Measurements from ENCODE around the gene ALPK1.
"Not testable (repeated sequence)": the region's sequence is repeated elsewhere in the genome, so short reads cannot be mapped to it uniquely, and the experiment has no call there.

ALPK1 gene

DNA sequence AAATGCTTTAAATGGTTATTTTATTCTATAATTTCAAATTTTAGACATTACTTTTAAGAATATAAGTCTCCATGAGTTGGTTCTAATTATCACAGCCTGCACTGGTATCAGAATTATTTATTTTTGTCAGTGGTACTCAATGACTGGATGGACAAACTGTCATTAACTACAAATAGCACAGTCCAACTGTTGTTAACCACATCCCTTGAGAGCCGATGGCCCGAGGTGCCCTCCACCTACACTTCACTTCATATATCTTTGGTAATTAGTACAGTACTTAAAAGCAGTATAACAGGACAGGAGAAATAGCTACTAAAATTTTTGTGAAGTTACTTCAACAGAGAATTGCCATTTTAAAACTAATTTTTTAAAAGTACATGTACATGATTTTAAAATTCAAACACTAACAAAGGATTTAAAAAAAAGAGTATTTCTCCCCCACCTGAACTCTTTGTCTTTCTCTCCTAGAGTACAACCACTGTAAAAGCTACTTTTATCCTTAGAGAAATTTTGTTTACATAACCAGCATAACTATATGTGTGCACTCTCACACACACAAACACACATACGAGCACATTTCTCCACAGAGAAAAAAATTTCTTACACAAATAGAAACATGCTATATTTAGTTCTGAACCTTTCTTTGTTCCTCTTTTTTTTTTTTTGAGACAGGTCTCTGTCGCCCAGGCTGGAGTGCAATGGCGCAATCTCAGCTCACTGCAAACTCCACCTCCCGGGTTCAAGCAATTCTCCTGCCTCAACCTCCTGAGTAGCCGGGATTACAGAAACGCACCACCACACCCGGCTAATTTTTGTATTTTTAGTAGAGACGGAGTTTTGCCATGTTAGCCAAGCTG is 17.9 kb upstream of the ALPK1 start:
- FAIRE-seq (no peak), DNase-seq (ENCODE audit: insufficient read length, low spot score) (no peak)
- TF ChIP-seq, protein P1, sequence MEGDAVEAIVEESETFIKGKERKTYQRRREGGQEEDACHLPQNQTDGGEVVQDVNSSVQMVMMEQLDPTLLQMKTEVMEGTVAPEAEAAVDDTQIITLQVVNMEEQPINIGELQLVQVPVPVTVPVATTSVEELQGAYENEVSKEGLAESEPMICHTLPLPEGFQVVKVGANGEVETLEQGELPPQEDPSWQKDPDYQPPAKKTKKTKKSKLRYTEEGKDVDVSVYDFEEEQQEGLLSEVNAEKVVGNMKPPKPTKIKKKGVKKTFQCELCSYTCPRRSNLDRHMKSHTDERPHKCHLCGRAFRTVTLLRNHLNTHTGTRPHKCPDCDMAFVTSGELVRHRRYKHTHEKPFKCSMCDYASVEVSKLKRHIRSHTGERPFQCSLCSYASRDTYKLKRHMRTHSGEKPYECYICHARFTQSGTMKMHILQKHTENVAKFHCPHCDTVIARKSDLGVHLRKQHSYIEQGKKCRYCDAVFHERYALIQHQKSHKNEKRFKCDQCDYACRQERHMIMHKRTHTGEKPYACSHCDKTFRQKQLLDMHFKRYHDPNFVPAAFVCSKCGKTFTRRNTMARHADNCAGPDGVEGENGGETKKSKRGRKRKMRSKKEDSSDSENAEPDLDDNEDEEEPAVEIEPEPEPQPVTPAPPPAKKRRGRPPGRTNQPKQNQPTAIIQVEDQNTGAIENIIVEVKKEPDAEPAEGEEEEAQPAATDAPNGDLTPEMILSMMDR (IDR thresholded peaks at IDR 0.05; ENCODE audit: insufficient read depth, missing control alignments): no peak

DNA sequence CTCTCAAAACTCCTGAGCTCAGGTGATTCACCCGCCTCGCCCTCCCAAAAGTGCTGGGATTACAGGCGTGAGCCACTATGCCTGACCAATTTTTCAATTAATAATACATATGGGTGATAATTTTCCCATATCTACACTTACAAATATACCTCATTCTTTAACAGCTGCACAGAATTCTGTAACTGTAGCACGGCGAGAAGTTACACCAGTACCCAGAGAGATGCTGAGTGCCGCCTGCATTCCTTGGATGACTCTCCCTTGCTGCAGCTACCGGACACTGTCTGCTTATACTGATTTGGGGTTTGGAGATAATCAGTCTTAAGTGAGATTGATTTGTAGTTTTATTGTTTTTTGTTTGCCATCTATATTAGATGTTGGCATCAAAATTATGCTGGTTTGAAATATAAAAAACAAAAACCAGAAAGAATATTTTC is 17.3 kb upstream of the ALPK1 start:
- FAIRE-seq (no peak), DNase-seq (ENCODE audit: insufficient read length, low spot score) (no peak)
- TF ChIP-seq, protein P1 (IDR thresholded peaks at IDR 0.05; ENCODE audit: insufficient read depth, missing control alignments): no peak

DNA sequence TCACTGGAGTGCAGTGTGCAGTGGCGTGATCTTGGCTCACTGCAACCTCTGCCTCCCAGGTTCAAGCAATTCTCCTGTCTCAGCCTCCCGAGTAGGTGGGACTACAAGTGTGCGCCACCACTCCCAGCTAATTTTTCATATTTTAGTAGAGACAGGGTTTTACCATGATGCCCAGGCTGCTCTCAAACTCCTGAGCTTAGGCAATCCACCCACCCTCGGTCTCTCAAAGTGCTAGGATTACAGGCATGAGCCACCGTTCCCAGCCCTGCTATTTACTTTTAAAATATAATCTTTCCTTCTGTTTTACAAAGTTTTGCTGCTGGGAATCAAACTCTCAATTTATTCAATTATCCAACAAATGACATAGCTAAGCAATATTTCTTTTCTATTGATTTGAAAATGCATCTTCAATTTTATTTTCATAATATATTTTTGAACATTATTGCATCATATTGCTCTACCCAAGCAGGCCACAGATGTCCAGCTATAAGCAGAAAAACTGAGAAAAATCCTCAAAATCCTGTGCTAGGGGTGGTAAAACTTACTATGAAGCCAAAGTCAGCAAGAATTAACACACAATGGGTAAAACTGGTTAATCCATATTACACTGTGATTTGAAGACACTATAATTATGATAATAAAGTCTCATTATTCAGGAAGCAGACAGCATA is 16.6 kb upstream of the ALPK1 start:
- no peak for DNase-seq (ENCODE audit: insufficient read length, low spot score)
- FAIRE-seq: no peak
- TF ChIP-seq, protein P1 (IDR thresholded peaks at IDR 0.05; ENCODE audit: insufficient read depth, missing control alignments): no peak

DNA sequence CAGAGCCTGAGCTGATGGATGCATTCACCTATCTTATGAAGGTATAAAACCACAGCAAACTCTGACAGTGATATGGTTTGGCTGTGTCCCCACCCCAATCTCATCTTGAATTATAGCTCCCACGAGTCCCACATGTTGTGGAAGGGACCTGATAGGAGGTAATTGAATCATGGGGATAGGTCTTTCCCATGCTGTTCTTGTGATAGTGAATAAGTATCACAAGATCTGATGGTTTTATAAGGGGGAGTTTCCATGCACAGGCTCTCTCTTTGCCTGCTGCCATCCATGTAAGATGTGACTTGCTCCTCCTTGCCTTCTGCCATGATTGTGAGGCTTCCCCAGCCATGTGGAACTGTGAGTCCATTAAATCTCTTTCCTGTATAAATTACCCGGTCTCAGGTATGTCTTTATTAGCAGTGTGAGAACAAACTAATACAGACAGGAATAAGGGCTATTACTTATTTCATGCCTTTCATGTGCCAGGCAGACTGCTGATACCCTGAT is 15.2 kb upstream of the ALPK1 start:
- FAIRE-seq; DNase-seq (ENCODE audit: insufficient read length, low spot score): not testable (repeated sequence)

DNA sequence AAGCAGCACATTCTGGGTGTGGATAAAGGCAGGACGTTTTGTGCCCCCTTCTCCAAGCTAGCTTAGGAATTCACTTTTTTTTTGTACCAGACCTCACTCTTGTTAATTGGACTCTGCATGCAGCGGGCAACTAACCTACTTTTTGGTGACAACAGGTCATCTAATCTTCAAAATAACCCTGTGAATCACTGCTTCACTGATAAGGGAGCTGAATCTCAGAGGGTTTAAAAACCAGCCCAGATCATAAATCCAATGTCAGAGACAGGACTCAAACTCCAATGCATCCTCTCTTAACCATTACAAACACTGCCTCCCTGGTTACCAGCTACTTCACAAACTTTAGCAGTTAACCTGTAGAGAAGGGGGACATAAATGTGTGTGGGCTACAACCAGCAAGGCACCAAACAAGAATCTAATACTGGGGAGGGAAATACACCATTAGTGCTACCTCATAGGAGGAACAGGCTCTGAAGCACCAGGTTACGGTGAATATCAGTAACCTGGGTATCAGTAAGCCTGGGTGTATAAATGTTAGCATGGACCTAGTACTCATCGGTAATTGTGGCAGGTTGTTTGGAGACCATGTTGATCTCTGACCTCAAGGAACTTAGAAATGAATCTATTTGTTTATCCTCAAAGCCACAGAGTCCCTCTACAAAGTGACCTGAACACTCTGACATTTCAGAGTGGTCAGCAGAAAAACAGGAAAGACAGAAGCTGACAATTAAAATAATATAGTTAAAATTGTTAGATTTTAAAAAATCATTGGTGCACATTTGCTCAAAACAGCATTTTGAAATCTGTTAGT is 14.1 kb upstream of the ALPK1 start:
- TF ChIP-seq, protein P1 (IDR thresholded peaks at IDR 0.05; ENCODE audit: insufficient read depth, missing control alignments): no peak
- DNase-seq (ENCODE audit: insufficient read length, low spot score): no peak
- FAIRE-seq: no peak

DNA sequence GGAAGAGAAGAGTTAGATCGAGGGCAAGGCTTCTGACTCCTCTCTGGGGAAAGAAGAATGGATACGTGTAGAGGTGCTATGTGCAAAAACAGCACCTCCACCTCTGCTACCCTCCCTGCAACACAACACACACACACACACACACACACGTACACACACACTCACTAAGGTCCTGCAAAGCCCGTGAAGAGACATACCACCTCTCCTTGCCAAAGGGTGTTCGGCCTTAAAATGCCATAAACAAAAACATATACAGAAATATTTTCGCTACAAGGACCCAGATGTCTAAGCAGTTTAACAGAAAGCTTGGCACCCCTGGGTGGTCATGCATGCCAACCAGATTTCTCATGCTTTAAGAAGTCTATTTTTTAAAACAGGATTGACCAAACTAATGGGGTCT is 13.0 kb upstream of the ALPK1 start:
- DNase-seq (ENCODE audit: insufficient read length, low spot score) (no peak), FAIRE-seq (no peak)
- TF ChIP-seq, protein P1 (IDR thresholded peaks at IDR 0.05; ENCODE audit: insufficient read depth, missing control alignments): no peak

All from D721Med (cell line).